ENCODE measurements around the gene PIGU. TPM values are rescaled to one million over a fixed set of nuclear protein-coding genes. Genes with fewer than 3 reads are reported as not detected.
A peak's percentile ranks its signal among the peaks of the same experiment; 100 is the strongest.

Gene PIGU
- total and polyA plus RNA-seq, 9 of the 15 experiments (the other 6 are each of a cell fraction or from before 2014, with no cell fraction given) = 6.5 to 100 (median 28.1) TPM

DNA sequence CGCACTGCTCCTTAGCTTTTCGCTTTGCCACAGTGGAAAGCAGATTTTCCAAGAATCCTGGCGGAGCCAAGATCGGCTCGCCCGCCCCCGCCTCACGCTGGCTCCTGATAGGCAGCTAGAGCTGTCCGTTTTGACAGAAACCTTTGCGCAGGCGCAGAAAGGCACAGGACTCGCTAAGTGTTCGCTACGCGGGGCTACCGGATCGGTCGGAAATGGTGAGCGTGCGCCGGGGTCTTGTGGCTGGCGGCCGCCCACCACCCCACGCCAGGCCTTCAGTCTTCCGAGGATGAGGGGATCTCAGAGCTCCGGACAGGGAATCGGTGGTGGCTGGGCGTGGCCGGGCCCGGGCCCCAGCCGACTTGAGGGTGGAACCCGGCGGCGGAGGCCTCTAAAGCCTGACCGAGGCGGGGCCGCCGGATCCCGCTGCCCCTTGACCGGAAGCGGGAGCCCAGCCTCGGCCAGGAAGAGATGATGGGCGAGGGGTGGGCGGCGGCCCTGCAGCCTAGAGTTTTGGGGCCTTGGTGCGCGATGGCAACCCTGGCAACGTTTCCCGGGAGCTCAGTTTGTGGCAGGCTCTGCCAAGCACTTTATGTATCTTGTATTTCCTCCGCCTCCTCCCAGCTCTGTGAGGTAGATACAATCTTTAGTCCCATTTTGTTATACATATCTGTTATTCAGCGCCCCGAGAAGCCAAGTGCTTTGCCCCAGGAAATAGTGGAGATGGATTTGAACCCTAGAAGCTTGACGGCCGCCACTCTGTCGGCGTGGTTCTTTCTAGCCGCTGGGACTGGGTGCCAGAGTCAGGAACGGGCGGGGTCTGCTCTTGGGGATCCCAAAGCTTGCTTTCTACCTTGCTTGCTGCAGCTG is 160.4 kb downstream of the PIGU start, which contains the start of gene DYNLRB1 (continued):
- TF ChIP-seq, protein P1, sequence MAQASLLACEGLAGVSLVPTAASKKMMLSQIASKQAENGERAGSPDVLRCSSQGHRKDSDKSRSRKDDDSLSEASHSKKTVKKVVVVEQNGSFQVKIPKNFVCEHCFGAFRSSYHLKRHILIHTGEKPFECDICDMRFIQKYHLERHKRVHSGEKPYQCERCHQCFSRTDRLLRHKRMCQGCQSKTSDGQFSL (CRISPR knock-in tag; IDR thresholded peaks at IDR 0.05) = no peak
- TF ChIP-seq, protein P1 (tag; IDR thresholded peaks at IDR 0.05) = no peak
- no peak for TF ChIP-seq TGIF2 (CRISPR knock-in tag; IDR thresholded peaks at IDR 0.05)
- TF ChIP-seq KHSRP (IDR thresholded peaks at IDR 0.05) = no peak
- peak; percentile 74 for TF ChIP-seq TAF9B (IDR thresholded peaks at IDR 0.05; ENCODE audit: partially characterized antibody)
- TF ChIP-seq NFE2 (IDR thresholded peaks at IDR 0.05; ENCODE audit: low read depth) = no peak
- TF ChIP-seq MCM5 (IDR thresholded peaks at IDR 0.05; ENCODE audit: low read depth) = no peak
- peak in 1 of 2 experiments; percentile 72; a peak in 1 of 4 replicates for TF ChIP-seq HDAC1 (IDR thresholded peaks at IDR 0.05)
- TF ChIP-seq RFX1 (IDR thresholded peaks at IDR 0.05) = no peak
- TF ChIP-seq, protein P2, sequence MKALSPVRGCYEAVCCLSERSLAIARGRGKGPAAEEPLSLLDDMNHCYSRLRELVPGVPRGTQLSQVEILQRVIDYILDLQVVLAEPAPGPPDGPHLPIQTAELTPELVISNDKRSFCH (CRISPR knock-in tag; IDR thresholded peaks at IDR 0.05) = no peak
- TF ChIP-seq, protein P2 (tag; IDR thresholded peaks at IDR 0.05) = no peak
- no peak for TF ChIP-seq ZNF785 (CRISPR knock-in tag; IDR thresholded peaks at IDR 0.05)
- TF ChIP-seq GATAD2B (IDR thresholded peaks at IDR 0.05; ENCODE audit: borderline replicate concordance) = no peak
- TF ChIP-seq ZNF695 (CRISPR knock-in tag; IDR thresholded peaks at IDR 0.05) = no peak
- no peak for TF ChIP-seq RBM14 (IDR thresholded peaks at IDR 0.05; ENCODE audit: borderline replicate concordance, insufficient read depth, low read depth, low read length)
- TF ChIP-seq ZBTB11 (CRISPR knock-in tag; IDR thresholded peaks at IDR 0.05) = peak in 2 of 3 experiments; percentile 41 to 95; a peak in 3 of 6 replicates
- no peak for TF ChIP-seq TBL1XR1 (IDR thresholded peaks at IDR 0.05; ENCODE audit: low read length in 2 of 2)
- 0 out of 4 replicates have a peak, but pooled peaks of 1 of the 2 experiments have one; percentile 51 for TF ChIP-seq SRF (CRISPR knock-in tag; IDR thresholded peaks at IDR 0.05)
- TF ChIP-seq, protein P3, sequence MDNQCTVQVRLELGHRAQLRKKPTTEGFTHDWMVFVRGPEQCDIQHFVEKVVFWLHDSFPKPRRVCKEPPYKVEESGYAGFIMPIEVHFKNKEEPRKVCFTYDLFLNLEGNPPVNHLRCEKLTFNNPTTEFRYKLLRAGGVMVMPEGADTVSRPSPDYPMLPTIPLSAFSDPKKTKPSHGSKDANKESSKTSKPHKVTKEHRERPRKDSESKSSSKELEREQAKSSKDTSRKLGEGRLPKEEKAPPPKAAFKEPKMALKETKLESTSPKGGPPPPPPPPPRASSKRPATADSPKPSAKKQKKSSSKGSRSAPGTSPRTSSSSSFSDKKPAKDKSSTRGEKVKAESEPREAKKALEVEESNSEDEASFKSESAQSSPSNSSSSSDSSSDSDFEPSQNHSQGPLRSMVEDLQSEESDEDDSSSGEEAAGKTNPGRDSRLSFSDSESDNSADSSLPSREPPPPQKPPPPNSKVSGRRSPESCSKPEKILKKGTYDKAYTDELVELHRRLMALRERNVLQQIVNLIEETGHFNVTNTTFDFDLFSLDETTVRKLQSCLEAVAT (IDR thresholded peaks at IDR 0.05) = peak in 1 of 2 experiments; percentile 29; a peak in 1 of 4 replicates
- TF ChIP-seq PTRF (tag; IDR thresholded peaks at IDR 0.05) = no peak
- peak; percentile 94 for TF ChIP-seq RBM22 (IDR thresholded peaks at IDR 0.05; ENCODE audit: low read depth, low read length, poor library complexity, severe bottlenecking)
- no peak for TF ChIP-seq ZSCAN29 (IDR thresholded peaks at IDR 0.05)
- no peak for TF ChIP-seq ZBED1 (IDR thresholded peaks at IDR 0.05)

Measured in K562 (cell line).